ENCODE measurements around the gene CHCHD3.

Gene CHCHD3

DNA sequence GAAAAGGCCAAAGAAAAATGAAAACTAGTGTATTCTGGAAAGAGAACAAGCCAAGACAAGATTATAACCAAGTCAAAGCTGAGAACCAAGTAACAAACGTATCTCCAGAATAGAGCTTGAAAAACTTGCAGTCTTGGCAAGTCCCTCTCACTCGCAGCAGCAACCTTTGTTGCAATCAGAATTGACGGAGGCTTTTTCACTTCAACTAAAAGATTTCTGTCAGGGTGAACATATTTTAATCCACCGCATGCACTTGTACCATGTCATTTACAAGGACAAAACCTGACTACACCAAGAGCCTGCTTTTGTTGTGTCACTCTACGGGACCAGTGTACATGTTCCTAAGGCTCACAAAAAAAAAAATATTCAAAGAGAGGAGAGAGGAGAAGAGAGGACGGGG lies 122.0 kb downstream of the CHCHD3 start:
- no peak for TF ChIP-seq CTCF (conservative IDR thresholded peaks at IDR 0.05; ENCODE audit: low read depth, low read length)
- DNase-seq (ENCODE audit: low read depth): no peak
- no peak overlapping the region for H3K4me3 ChIP-seq (ENCODE audit: low read length)

- no peak for DNase-seq (ENCODE audit: low read depth)
- TF ChIP-seq CTCF (conservative IDR thresholded peaks at IDR 0.05; ENCODE audit: low read depth, low read length): no peak
- no peak overlapping the region for H3K4me3 ChIP-seq (ENCODE audit: low read length)
Observed at GRCh38 chr7:132956556-132956955, 125.3 kb downstream of the CHCHD3 start.

GRCh38 chr7:132953468-132953867 lies 128.4 kb downstream of the CHCHD3 start:
- H3K4me3 ChIP-seq (ENCODE audit: low read length): no peak overlapping the region
- DNase-seq (ENCODE audit: low read depth): no peak
- no peak for TF ChIP-seq CTCF (conservative IDR thresholded peaks at IDR 0.05; ENCODE audit: low read depth, low read length)

DNA sequence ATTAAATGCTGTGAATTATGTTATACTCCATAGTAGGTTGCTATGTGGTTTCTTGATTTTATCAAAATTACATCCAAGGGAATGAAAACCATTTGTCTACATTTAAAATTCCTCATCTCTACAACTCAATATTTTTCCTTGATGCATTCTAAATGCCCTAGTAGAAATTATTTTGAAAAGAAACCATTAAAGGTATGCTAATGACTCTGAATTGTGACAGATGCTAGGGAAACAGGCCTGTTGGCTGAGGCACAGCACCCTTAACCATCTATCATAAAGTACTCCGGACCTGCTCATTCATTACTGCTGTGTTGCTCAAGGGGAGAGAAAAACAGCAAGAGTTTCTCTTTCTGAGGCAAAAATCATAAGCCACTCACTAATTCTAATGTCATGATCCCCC lies 131.2 kb downstream of the CHCHD3 start:
- DNase-seq (ENCODE audit: low read depth): no peak
- no peak for TF ChIP-seq CTCF (conservative IDR thresholded peaks at IDR 0.05; ENCODE audit: low read depth, low read length)
- no peak overlapping the region for H3K4me3 ChIP-seq (ENCODE audit: low read length)

- DNase-seq (ENCODE audit: low read depth): no peak
- no peak for TF ChIP-seq CTCF (conservative IDR thresholded peaks at IDR 0.05; ENCODE audit: low read depth, low read length)
- H3K4me3 ChIP-seq (ENCODE audit: low read length): no peak overlapping the region
Observed at GRCh38 chr7:132947011-132947410, 134.9 kb downstream of the CHCHD3 start.

- DNase-seq (ENCODE audit: low read depth): no peak
- no peak for TF ChIP-seq CTCF (conservative IDR thresholded peaks at IDR 0.05; ENCODE audit: low read depth, low read length)
- H3K4me3 ChIP-seq (ENCODE audit: low read length): no peak overlapping the region
Observed at GRCh38 chr7:132944774-132945173, 137.1 kb downstream of the CHCHD3 start.

DNA sequence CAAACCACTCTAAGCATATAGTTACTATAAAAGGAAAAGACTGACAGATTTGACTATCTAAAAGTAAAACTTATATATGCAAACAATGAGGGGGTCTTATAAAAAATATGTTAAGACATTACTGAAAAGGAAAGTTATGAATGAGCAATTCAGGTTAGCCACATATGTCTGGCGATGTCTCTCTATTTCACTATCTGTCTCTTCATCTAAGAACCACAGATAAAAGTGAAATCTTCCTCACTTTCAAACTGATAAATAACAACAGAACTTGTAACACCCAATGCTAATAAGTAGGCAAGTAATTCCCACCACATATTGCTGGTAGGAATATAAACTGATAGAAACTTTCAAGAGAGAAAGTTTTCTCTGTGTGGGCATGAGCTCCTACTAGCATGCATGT lies 138.2 kb downstream of the CHCHD3 start:
- no peak for TF ChIP-seq CTCF (conservative IDR thresholded peaks at IDR 0.05; ENCODE audit: low read depth, low read length)
- DNase-seq (ENCODE audit: low read depth): no peak
- H3K4me3 ChIP-seq (ENCODE audit: low read length): no peak overlapping the region
